Transverse colon (tissue), 4 donors: ENCODE data around the gene TTC28. TPM values are rescaled to one million over a fixed set of nuclear protein-coding genes. Genes with fewer than 3 reads are reported as not detected.

Experiments
- DNase-seq: peaks from one replicate; pipeline ENCODE4 v3.0.0-alpha.2; 2019
- H3K27ac ChIP-seq, 4 donors: fragments of 200-600 bp; sonication (generic); 2 replicates each; pipeline ENCODE4 v1.5.1; 2016 to 2018; ENCODE audit warnings: inconsistent platforms in 4 of 4
- H3K27me3 ChIP-seq: fragments of 200-600 bp; sonication (generic); 2 replicates; pipeline ENCODE4 v1.5.1; 2017; ENCODE audit warnings: inconsistent platforms
- H3K36me3 ChIP-seq, 4 donors: fragments of 200-600 bp; sonication (generic); 2 replicates each; pipeline ENCODE4 v1.5.1; 2017 to 2019; ENCODE audit warnings: inconsistent platforms in 4 of 4
- H3K4me1 ChIP-seq, 4 donors: fragments of 200-600 bp; sonication (generic); 2 replicates each; pipeline ENCODE4 v1.5.1; 2017 to 2020; ENCODE audit warnings: inconsistent platforms in 4 of 4
- H3K4me3 ChIP-seq, 4 donors: fragments of 200-600 bp; sonication (generic); 1 replicate in 1 of 4; 2 replicates in 3 of 4; pipeline versions ENCODE4 v1.5.1 to v1.6.1; 2017 to 2019; ENCODE audit warnings: inconsistent platforms in 4 of 4
- H3K9me3 ChIP-seq, 2 donors: fragments of 200-600 bp; sonication (generic); 2 replicates each; pipeline ENCODE4 v1.5.1; 2017 to 2019; ENCODE audit warnings: inconsistent platforms in 2 of 2
- EP300 ChIP-seq: sonication (generic); formaldehyde crosslinking; IDR thresholded peaks from one replicate; pipeline ENCODE4 v1.6.1; 2017; ENCODE audit warnings: antibody characterized with exemption, low read depth
- POLR2A ChIP-seq: fragments of 450-650 bp; IDR thresholded peaks from one replicate; pipeline ENCODE4 v1.6.1; 2016; ENCODE audit warnings: antibody characterized with exemption, mild to moderate bottlenecking, moderate library complexity
- POLR2AphosphoS5 ChIP-seq, 3 donors: sonication (generic); formaldehyde crosslinking; IDR thresholded peaks; one replicate each; pipeline ENCODE4 v1.6.1; 2016; ENCODE audit warnings: antibody characterized with exemption in 3 of 3
- WGBS, 2 donors: methylation state at CpG; one replicate each; pipeline ENCODE4 v1.1.5; 2018; ENCODE audit warnings: low coverage in 1 of 2; 5-methylcytosine and 5-hydroxymethylcytosine counted together
- in situ Hi-C, 4 donors: fragments of 200-750 bp; cut with MboI; loops; one replicate each; pipeline versions ENCODE4 v1.15.0 to v1.15.1; 2017; ENCODE audit warnings: low sequenced_read_pairs in 3 of 4, low pct_ligation_motif_present in 1 of 4, low pct_unique_long_range_greater_than_20kb in 1 of 4
- intact Hi-C: fragments of 100-400 bp; cut with DNase I; formaldehyde crosslinking; loops from one replicate; pipeline ENCODE4 v1.15.1; 2023; ENCODE audit warnings: low total_unique reads
- total RNA-seq, 4 donors: library from RNA; depleted of rRNA; stranded (reverse); fragments of >200 nt; gene quantifications; one replicate each; pipeline ENCODE4 v1.1.0, GENCODE V29; 2016
- TF ChIP-seq, protein P1 (sequence below), 5 experiments: fragments of 200-600 bp in 3 of 5; fragments of 450-650 bp in 2 of 5; sonication (generic) in 3 of 5; IDR thresholded peaks; 1 replicate in 2 of 5; 2 replicates in 3 of 5; pipeline ENCODE4 v1.5.1; 2016 to 2017; ENCODE audit warnings: antibody characterized with exemption in 5 of 5, inconsistent platforms in 3 of 5, mild to moderate bottlenecking in 2 of 5, moderate library complexity in 1 of 5

The TTC28 gene
- total RNA-seq, 4 donors from 2014 or later: 7.6 to 84.2 (median 12.4) TPM

DNA sequence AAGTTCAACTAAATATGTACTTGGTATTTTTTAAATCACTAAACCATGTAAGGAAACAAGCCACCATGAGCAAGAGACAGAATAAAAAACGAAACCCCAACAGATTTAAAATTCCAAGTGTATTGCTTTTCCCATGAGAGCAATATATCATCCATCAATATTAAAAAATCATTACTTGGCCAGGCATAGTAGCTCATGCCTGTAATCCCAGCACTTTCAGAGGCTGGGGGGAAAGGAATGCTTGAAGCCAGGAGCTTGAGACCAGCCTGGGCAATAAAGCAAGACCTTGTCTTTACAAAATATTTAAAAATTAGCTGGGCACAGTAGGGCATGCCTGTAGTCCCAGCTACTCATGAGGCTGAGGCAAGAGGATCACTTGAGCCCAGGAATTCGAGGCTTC lies 190.8 kb downstream of the TTC28 start:
- in situ Hi-C loops: no loop called here
- H3K27ac ChIP-seq: no peak overlapping the region
- no peak for TF ChIP-seq POLR2AphosphoS5 (IDR thresholded peaks at IDR 0.05)
- no peak for TF ChIP-seq POLR2A
- TF ChIP-seq, protein P1, sequence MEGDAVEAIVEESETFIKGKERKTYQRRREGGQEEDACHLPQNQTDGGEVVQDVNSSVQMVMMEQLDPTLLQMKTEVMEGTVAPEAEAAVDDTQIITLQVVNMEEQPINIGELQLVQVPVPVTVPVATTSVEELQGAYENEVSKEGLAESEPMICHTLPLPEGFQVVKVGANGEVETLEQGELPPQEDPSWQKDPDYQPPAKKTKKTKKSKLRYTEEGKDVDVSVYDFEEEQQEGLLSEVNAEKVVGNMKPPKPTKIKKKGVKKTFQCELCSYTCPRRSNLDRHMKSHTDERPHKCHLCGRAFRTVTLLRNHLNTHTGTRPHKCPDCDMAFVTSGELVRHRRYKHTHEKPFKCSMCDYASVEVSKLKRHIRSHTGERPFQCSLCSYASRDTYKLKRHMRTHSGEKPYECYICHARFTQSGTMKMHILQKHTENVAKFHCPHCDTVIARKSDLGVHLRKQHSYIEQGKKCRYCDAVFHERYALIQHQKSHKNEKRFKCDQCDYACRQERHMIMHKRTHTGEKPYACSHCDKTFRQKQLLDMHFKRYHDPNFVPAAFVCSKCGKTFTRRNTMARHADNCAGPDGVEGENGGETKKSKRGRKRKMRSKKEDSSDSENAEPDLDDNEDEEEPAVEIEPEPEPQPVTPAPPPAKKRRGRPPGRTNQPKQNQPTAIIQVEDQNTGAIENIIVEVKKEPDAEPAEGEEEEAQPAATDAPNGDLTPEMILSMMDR (IDR thresholded peaks at IDR 0.05): no peak
- TF ChIP-seq EP300: no peak
- no peaks in the 10 kb centered on the region for H3K4me1 ChIP-seq
- no peak overlapping the region for H3K4me3 ChIP-seq
- H3K27me3 ChIP-seq: no peaks in the 10 kb centered on the region
- H3K9me3 ChIP-seq: no peaks in the 10 kb centered on the region
- intact Hi-C loops: no loop called here
- WGBS, 2 donors: 68 to 72% methylated on average over 2 of the region's 2 CpGs
- no peaks in the 10 kb centered on the region for H3K36me3 ChIP-seq
- no peak for DNase-seq

DNA sequence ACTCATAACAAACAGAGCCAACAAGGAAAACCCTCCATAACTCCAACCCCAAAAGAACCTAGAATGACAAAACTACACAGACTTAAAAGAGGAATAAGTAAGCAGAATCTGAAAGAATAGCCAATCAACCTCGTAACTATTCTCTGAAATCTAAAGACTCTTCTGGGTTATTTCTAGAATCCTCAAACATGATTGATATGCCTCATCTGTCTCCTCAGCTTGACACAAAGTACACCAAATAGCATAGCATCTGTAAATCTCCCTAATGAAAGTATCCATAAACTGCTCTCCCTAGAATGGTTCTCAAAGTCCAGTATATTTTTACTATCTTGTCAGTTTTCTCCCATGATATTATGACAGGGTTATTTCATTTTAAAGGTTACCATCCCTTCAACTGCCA lies 195.0 kb downstream of the TTC28 start:
- H3K9me3 ChIP-seq: no peaks in the 10 kb centered on the region
- H3K36me3 ChIP-seq: no peaks in the 10 kb centered on the region
- intact Hi-C loops: no loop called here
- DNase-seq: no peak
- in situ Hi-C loops: no loop called here
- H3K27me3 ChIP-seq: no peaks in the 10 kb centered on the region
- no peak for TF ChIP-seq EP300
- no peak for TF ChIP-seq POLR2AphosphoS5 (IDR thresholded peaks at IDR 0.05)
- no peak for TF ChIP-seq POLR2A
- TF ChIP-seq, protein P1 (IDR thresholded peaks at IDR 0.05): no peak
- H3K27ac ChIP-seq: no peak overlapping the region
- no peak overlapping the region for H3K4me3 ChIP-seq
- WGBS, 2 donors: 77 to 86% methylated on average over 1 of the region's 1 CpG
- peaks cover 0 to 5% (median 0%) of the 10 kb centered on the region in 4 donors for H3K4me1 ChIP-seq

- no peak overlapping the region for H3K4me3 ChIP-seq
- H3K9me3 ChIP-seq: no peaks in the 10 kb centered on the region
- intact Hi-C loops: no loop called here
- H3K27ac ChIP-seq: no peak overlapping the region
- H3K27me3 ChIP-seq: no peaks in the 10 kb centered on the region
- TF ChIP-seq POLR2A: no peak
- no peak for TF ChIP-seq POLR2AphosphoS5 (IDR thresholded peaks at IDR 0.05)
- TF ChIP-seq EP300: no peak
- TF ChIP-seq, protein P1 (IDR thresholded peaks at IDR 0.05): no peak
- H3K36me3 ChIP-seq: no peaks in the 10 kb centered on the region
- WGBS, 2 donors: 47 to 67% methylated on average over 2 of the region's 2 CpGs
- H3K4me1 ChIP-seq: peaks cover 0 to 5% (median 0%) of the 10 kb centered on the region in 4 donors
- in situ Hi-C loops: no loop called here
- no peak for DNase-seq
Observed at GRCh38 chr22:28481725-28482124, 197.9 kb downstream of the TTC28 start.

DNA sequence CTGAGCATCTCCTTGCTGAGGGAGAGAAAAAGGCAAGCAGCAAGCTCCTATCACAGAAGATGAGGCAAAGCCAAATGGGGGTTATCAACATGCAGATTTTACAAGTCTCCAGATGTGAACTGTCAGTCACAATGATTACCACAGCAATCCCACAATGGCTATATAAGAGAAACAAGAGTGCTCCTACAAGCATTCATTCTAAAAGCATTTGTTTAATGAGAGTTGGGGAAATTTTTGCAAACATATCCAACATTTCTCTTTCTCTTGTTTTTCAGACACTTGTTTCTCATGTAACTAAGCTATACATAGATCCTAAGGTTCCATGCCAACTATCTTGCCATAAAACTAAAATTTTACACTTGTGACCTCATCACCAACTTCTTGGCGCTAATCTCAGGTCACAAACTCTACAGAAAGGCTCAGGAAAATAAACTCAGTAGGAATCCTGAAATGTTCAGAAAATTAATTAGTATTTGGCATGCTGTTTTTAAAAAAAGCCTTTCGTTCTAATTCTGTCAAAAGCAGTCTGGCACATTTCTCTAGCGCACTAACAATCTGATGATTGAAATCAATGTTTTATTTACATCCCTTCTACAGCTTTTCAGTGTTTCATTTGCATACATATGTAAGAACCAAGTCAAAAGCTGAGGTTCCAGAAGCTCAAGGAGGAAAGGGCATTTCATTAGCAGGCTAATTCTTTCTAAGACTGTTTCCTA lies 199.5 kb downstream of the TTC28 start:
- intact Hi-C loops: no loop called here
- no peak overlapping the region for H3K4me3 ChIP-seq
- no peak for DNase-seq

More for the DNA sequence above, 199.5 kb downstream of the TTC28 start:
- peaks cover 0 to 5% (median 0%) of the 10 kb centered on the region in 4 donors for H3K4me1 ChIP-seq
- TF ChIP-seq, protein P1 (IDR thresholded peaks at IDR 0.05): no peak
- TF ChIP-seq EP300: no peak
- no peak for TF ChIP-seq POLR2AphosphoS5 (IDR thresholded peaks at IDR 0.05)
- no peak for TF ChIP-seq POLR2A
- 72 to 74% methylated on average over 3 of the region's 3 CpGs for WGBS, 2 donors
- no peaks in the 10 kb centered on the region for H3K27me3 ChIP-seq
- no peaks in the 10 kb centered on the region for H3K36me3 ChIP-seq
- in situ Hi-C loops: no loop called here
- H3K9me3 ChIP-seq: no peaks in the 10 kb centered on the region
- no peak overlapping the region for H3K27ac ChIP-seq
